ENCODE data around the gene DCP1A. TPM values are rescaled to one million over a fixed set of nuclear protein-coding genes. Genes with fewer than 3 reads are reported as not detected.
A peak's percentile ranks its signal among the peaks of the same experiment; 100 is the strongest.

The DCP1A gene
- total and polyA plus RNA-seq, 2 of the 13 experiments (the other 11 are each of a cell fraction or from before 2014, with no cell fraction given): 14.2 to 41.2 TPM

DNA sequence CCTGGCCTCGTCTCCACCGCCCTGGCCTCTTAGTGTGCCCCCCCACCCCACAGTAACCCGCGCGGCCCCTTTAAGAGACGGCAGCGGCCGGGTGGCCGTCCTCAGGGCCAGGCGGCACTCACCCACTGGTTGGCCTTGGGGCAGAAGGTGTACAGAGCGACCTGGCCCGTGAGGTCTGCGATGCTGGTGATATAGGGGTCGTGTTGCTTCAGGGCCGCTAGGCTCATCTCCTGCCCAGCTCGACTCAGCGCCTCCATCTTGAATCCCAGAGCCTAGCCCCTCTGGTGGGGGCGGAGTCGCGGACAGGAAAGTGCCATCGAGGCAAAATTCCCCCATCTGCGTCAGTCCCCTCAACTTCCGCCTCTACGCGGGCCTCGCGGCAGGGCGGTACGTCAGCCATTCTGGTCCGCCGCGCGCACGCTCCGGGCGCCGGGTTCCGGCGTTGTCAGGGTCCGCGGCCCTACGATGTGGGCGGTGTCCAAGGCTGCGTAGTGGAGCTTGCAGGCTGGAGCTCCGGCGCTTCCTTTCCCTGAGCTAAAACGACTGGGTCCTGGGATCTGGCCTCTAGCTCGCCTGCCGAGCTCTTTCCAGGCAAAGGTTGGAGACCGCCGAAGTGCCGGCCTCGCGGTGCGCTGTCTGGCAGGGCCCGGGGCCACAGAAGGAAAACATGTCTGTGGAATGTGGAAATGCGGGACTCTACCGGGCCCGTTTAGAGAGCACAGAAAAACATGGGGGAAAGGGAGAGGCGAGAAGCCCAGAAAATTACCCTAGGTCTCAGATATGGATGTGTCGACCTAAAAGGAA lies at the start of gene DCP1A (continued):
- TF ChIP-seq, protein P1, sequence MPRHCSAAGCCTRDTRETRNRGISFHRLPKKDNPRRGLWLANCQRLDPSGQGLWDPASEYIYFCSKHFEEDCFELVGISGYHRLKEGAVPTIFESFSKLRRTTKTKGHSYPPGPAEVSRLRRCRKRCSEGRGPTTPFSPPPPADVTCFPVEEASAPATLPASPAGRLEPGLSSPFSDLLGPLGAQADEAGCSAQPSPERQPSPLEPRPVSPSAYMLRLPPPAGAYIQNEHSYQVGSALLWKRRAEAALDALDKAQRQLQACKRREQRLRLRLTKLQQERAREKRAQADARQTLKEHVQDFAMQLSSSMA (CRISPR knock-in tag; IDR thresholded peaks at IDR 0.05): peak; percentile 96; the same call in 1 of the 2 replicates
- peak; percentile 88; the same call in 1 of the 2 replicates for TF ChIP-seq TP53 (CRISPR knock-in tag; conservative IDR thresholded peaks at IDR 0.05)
- TF ChIP-seq ZNF350 (CRISPR knock-in tag; IDR thresholded peaks at IDR 0.05; ENCODE audit: borderline replicate concordance, low read depth): peak; percentile 100
- TF ChIP-seq FOXK1 (CRISPR knock-in tag; IDR thresholded peaks at IDR 0.05; ENCODE audit: borderline replicate concordance, low read depth): peak; percentile 99
- TF ChIP-seq RARA (CRISPR knock-in tag; IDR thresholded peaks at IDR 0.05): peak; percentile 65
- TF ChIP-seq, protein P2, sequence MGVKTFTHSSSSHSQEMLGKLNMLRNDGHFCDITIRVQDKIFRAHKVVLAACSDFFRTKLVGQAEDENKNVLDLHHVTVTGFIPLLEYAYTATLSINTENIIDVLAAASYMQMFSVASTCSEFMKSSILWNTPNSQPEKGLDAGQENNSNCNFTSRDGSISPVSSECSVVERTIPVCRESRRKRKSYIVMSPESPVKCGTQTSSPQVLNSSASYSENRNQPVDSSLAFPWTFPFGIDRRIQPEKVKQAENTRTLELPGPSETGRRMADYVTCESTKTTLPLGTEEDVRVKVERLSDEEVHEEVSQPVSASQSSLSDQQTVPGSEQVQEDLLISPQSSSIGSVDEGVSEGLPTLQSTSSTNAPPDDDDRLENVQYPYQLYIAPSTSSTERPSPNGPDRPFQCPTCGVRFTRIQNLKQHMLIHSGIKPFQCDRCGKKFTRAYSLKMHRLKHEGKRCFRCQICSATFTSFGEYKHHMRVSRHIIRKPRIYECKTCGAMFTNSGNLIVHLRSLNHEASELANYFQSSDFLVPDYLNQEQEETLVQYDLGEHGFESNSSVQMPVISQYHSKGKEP (CRISPR knock-in tag; IDR thresholded peaks at IDR 0.05): no peak; the same call in 1 of the 2 replicates
- TF ChIP-seq ZNF431 (CRISPR knock-in tag; IDR thresholded peaks at IDR 0.05; ENCODE audit: borderline replicate concordance, low read depth): peak; percentile 95
- TF ChIP-seq CCAR2 (optimal IDR thresholded peaks at IDR 0.05; ENCODE audit: low read depth, low read length): peak; percentile 97
- TF ChIP-seq NCOR1 (IDR thresholded peaks at IDR 0.05; ENCODE audit: borderline replicate concordance, low read length): peak; percentile 29; the same call in 1 of the 2 replicates
- peak; percentile 78; the same call in 1 of the 2 replicates for TF ChIP-seq SIX4 (CRISPR knock-in tag; IDR thresholded peaks at IDR 0.05)
- TF ChIP-seq, protein P3, sequence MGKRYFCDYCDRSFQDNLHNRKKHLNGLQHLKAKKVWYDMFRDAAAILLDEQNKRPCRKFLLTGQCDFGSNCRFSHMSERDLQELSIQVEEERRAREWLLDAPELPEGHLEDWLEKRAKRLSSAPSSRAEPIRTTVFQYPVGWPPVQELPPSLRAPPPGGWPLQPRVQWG (CRISPR knock-in tag; IDR thresholded peaks at IDR 0.05; ENCODE audit: borderline replicate concordance, low read depth): no peak
- TF ChIP-seq KLF13 (CRISPR knock-in tag; IDR thresholded peaks at IDR 0.05): peak; percentile 53; the same call in 1 of the 2 replicates
- TF ChIP-seq, protein P4, sequence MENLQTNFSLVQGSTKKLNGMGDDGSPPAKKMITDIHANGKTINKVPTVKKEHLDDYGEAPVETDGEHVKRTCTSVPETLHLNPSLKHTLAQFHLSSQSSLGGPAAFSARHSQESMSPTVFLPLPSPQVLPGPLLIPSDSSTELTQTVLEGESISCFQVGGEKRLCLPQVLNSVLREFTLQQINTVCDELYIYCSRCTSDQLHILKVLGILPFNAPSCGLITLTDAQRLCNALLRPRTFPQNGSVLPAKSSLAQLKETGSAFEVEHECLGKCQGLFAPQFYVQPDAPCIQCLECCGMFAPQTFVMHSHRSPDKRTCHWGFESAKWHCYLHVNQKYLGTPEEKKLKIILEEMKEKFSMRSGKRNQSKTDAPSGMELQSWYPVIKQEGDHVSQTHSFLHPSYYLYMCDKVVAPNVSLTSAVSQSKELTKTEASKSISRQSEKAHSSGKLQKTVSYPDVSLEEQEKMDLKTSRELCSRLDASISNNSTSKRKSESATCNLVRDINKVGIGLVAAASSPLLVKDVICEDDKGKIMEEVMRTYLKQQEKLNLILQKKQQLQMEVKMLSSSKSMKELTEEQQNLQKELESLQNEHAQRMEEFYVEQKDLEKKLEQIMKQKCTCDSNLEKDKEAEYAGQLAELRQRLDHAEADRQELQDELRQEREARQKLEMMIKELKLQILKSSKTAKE (CRISPR knock-in tag; IDR thresholded peaks at IDR 0.05; ENCODE audit: borderline replicate concordance): no peak
- TF ChIP-seq, protein P5, sequence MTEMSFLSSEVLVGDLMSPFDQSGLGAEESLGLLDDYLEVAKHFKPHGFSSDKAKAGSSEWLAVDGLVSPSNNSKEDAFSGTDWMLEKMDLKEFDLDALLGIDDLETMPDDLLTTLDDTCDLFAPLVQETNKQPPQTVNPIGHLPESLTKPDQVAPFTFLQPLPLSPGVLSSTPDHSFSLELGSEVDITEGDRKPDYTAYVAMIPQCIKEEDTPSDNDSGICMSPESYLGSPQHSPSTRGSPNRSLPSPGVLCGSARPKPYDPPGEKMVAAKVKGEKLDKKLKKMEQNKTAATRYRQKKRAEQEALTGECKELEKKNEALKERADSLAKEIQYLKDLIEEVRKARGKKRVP (CRISPR knock-in tag; IDR thresholded peaks at IDR 0.05): peak in 1 of 2 experiments; percentile 90; a peak in 2 of 4 replicates
- TF ChIP-seq, protein P6, sequence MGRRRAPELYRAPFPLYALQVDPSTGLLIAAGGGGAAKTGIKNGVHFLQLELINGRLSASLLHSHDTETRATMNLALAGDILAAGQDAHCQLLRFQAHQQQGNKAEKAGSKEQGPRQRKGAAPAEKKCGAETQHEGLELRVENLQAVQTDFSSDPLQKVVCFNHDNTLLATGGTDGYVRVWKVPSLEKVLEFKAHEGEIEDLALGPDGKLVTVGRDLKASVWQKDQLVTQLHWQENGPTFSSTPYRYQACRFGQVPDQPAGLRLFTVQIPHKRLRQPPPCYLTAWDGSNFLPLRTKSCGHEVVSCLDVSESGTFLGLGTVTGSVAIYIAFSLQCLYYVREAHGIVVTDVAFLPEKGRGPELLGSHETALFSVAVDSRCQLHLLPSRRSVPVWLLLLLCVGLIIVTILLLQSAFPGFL (CRISPR knock-in tag; IDR thresholded peaks at IDR 0.05): no peak
- TF ChIP-seq GABPA (IDR thresholded peaks at IDR 0.05; ENCODE audit: low read depth, low read length): peak; percentile 100
- peak; percentile 99 for TF ChIP-seq GABPA (CRISPR knock-in tag; IDR thresholded peaks at IDR 0.05; ENCODE audit: low read depth)
- peak; percentile 40; the same call in 1 of the 2 replicates for TF ChIP-seq CBX2 (IDR thresholded peaks at IDR 0.05; ENCODE audit: low read depth, low read length)
- no peak for TF ChIP-seq CBX2 (CRISPR knock-in tag; IDR thresholded peaks at IDR 0.05; ENCODE audit: low read depth)
- no peak for TF ChIP-seq ZNF496 (CRISPR knock-in tag; IDR thresholded peaks at IDR 0.05; ENCODE audit: insufficient replicate concordance)
- no peak for TF ChIP-seq EZH2 (conservative IDR thresholded peaks at IDR 0.05; ENCODE audit: low read depth, low read length)
